HepG2 (cell line): ENCODE data around the gene STK32C. TPM values are rescaled to one million over a fixed set of nuclear protein-coding genes. Genes with fewer than 3 reads are reported as not detected.

Source experiments
- AKNA ChIP-seq: sonication (generic); formaldehyde crosslinking; IDR thresholded peaks from 2 replicates; pipeline ENCODE4 v1.4.0; 2020; ENCODE audit warnings: missing genetic modification reagents, borderline replicate concordance
- MTA3 ChIP-seq: sonication (generic); formaldehyde crosslinking; IDR thresholded peaks from 2 replicates; pipeline ENCODE4 v1.4.0; 2020; ENCODE audit warnings: missing genetic modification reagents
- PAWR ChIP-seq: sonication (generic); formaldehyde crosslinking; IDR thresholded peaks from 2 replicates; pipeline ENCODE4 v1.4.0; 2020; ENCODE audit warnings: missing genetic modification reagents, mild to moderate bottlenecking, borderline replicate concordance
- PHF8 ChIP-seq: sonication (generic); formaldehyde crosslinking; IDR thresholded peaks from 2 replicates; pipeline ENCODE4 v1.5.0; 2020; ENCODE audit warnings: missing genetic modification reagents
- RFXANK ChIP-seq: IDR thresholded peaks from 2 replicates; pipeline ENCODE4 v1.6.1; 2016
- SMAD3 ChIP-seq: sonication (generic); formaldehyde crosslinking; IDR thresholded peaks from 2 replicates; pipeline ENCODE4 v1.4.0; 2020; ENCODE audit warnings: missing genetic modification reagents
- ZBTB40 ChIP-seq, 2 experiments: fragments of 450-650 bp in 1 of 2; sonication (generic) in 1 of 2; formaldehyde crosslinking in 1 of 2; IDR thresholded peaks; 2 replicates each; pipeline versions ENCODE4 v1.6.1 to v1.8.0; 2016 to 2022; ENCODE audit warnings: antibody characterized with exemption in 1 of 2, mild to moderate bottlenecking in 1 of 2, missing genetic modification reagents in 1 of 2
- ZBTB49 ChIP-seq: sonication (generic); formaldehyde crosslinking; IDR thresholded peaks from 2 replicates; pipeline ENCODE4 v1.4.0; 2020; ENCODE audit warnings: missing genetic modification reagents, borderline replicate concordance
- ZFP1 ChIP-seq: IDR thresholded peaks from 2 replicates; pipeline ENCODE4 v1.6.1; 2016
- ZNF333 ChIP-seq: sonication (generic); formaldehyde crosslinking; IDR thresholded peaks from 2 replicates; pipeline ENCODE4 v1.4.0; 2020; ENCODE audit warnings: mild to moderate bottlenecking, missing genetic modification reagents, borderline replicate concordance
- polyA plus RNA-seq, 8 experiments: library from polyadenylated mRNA; depleted of rRNA in 3 of 8; stranded (reverse) in 7 of 8; unstranded in 1 of 8; fragments of >200 nt; fragmentation: Illumina TruSeq in 4 of 8; extraction: Trizol in 4 of 8; gene quantifications; 2 replicates each; pipeline versions ENCODE4 v1.2.1 to v1.2.3, GENCODE V29; 2011 to 2016; ENCODE audit warnings: low read depth in 4 of 8, missing spikeins in 1 of 8, mixed read lengths in 1 of 8; ENCODE audit not compliant: insufficient read depth in 1 of 8
- total RNA-seq, 5 experiments: library from RNA; depleted of rRNA; stranded (reverse); fragments of >200 nt; fragmentation: Illumina TruSeq; extraction: Trizol; gene quantifications; 2 replicates each; pipeline ENCODE4 v1.2.3, GENCODE V29; 2016; ENCODE audit warnings: low read depth in 1 of 5

STK32C gene
- total and polyA plus RNA-seq, 2 of the 13 experiments (the other 11 are each of a cell fraction or from before 2014, with no cell fraction given) = 10.9 to 19.4 TPM

GRCh38 chr10:132331601-132332432 lies 24.1 kb upstream of the STK32C start, which contains the start of gene LRRC27 (continued):
- TF ChIP-seq ZBTB49 = no peak
- peak; percentile 29; the same call in 1 of the 2 replicates for TF ChIP-seq ZNF333 (CRISPR knock-in tag)
- no peak for TF ChIP-seq ZFP1
- TF ChIP-seq PAWR (CRISPR knock-in tag) = no peak
- no peak for TF ChIP-seq MTA3 (CRISPR knock-in tag)
- no peak for TF ChIP-seq RFXANK
- no peak for TF ChIP-seq ZBTB40 (IDR thresholded peaks at IDR 0.05)
- TF ChIP-seq ZBTB40 (CRISPR knock-in tag; IDR thresholded peaks at IDR 0.05) = peak; percentile 37; the same call in 1 of the 2 replicates
- TF ChIP-seq PHF8 = peak; percentile 74
- no peak for TF ChIP-seq AKNA (CRISPR knock-in tag)
- TF ChIP-seq SMAD3 = no peak
